ENCODE measurements around the gene TNFAIP1.

TNFAIP1 gene

GRCh38 chr17:28327709-28328108 is 7.9 kb upstream of the TNFAIP1 start:
- Histone ChIP-seq H3K36me3 (ENCODE audit: insufficient read depth, low read length) (peaks cover 42% of the 10 kb centered on the region; the same call in 1 of the 2 replicates), H4K20me1 (ENCODE audit: insufficient read depth, low read length, poor library complexity, severe bottlenecking) (peaks cover 28% of the 10 kb centered on the region), H2AFZ (ENCODE audit: low read length) (no peak overlapping the region), H3K4me3 (ENCODE audit: low read length, poor library complexity, severe bottlenecking) (no peak overlapping the region), H3K9ac (ENCODE audit: low read depth, low read length, poor library complexity, severe bottlenecking) (no peak overlapping the region), H3K27me3 (ENCODE audit: insufficient read depth, low read length, poor library complexity, severe bottlenecking) (no peaks in the 10 kb centered on the region), H3K79me2 (ENCODE audit: insufficient read depth, low read length) (peaks cover 40% of the 10 kb centered on the region), H3K9me3 (ENCODE audit: insufficient read depth, low read depth, low read length) (no peaks in the 10 kb centered on the region), H3K4me1 (ENCODE audit: insufficient read depth, low read length, poor library complexity, severe bottlenecking) (peaks cover 16% of the 10 kb centered on the region), H3F3A (ENCODE audit: low read depth) (no peaks in the 10 kb centered on the region; the same call in 1 of the 2 replicates), H3K9me2 (replicated peaks; ENCODE audit: low read depth, low read length) (no peaks in the 10 kb centered on the region), H3K4me2 (ENCODE audit: low read depth, low read length, poor library complexity, severe bottlenecking) (no peak overlapping the region)
- TF ChIP-seq CTCF (conservative IDR thresholded peaks at IDR 0.05; ENCODE audit: low read length) (no peak), EZH2phosphoT487 (IDR thresholded peaks at IDR 0.05; ENCODE audit: borderline replicate concordance) (no peak)

- Histone ChIP-seq H3K27me3 (ENCODE audit: insufficient read depth, low read length, poor library complexity, severe bottlenecking) (no peaks in the 10 kb centered on the region), H3K4me2 (ENCODE audit: low read depth, low read length, poor library complexity, severe bottlenecking) (no peak overlapping the region), H3K9me3 (ENCODE audit: insufficient read depth, low read depth, low read length) (no peaks in the 10 kb centered on the region), H3K9ac (ENCODE audit: low read depth, low read length, poor library complexity, severe bottlenecking) (no peak overlapping the region), H3K36me3 (ENCODE audit: insufficient read depth, low read length) (peaks cover 42% of the 10 kb centered on the region; the same call in 1 of the 2 replicates), H3K4me1 (ENCODE audit: insufficient read depth, low read length, poor library complexity, severe bottlenecking) (peaks cover 12% of the 10 kb centered on the region), H3F3A (ENCODE audit: low read depth) (no peaks in the 10 kb centered on the region; the same call in 1 of the 2 replicates), H4K20me1 (ENCODE audit: insufficient read depth, low read length, poor library complexity, severe bottlenecking) (peaks cover 23% of the 10 kb centered on the region), H2AFZ (ENCODE audit: low read length) (no peak overlapping the region), H3K79me2 (ENCODE audit: insufficient read depth, low read length) (peaks cover 33% of the 10 kb centered on the region), H3K9me2 (replicated peaks; ENCODE audit: low read depth, low read length) (no peaks in the 10 kb centered on the region), H3K4me3 (ENCODE audit: low read length, poor library complexity, severe bottlenecking) (no peak overlapping the region)
- TF ChIP-seq EZH2phosphoT487 (IDR thresholded peaks at IDR 0.05; ENCODE audit: borderline replicate concordance) (no peak), CTCF (conservative IDR thresholded peaks at IDR 0.05; ENCODE audit: low read length) (no peak)
Measured at GRCh38 chr17:28328325-28328724, 7.2 kb upstream of the TNFAIP1 start.

GRCh38 chr17:28330671-28331070 is 4.9 kb upstream of the TNFAIP1 start:
- Histone ChIP-seq H3K79me2 (ENCODE audit: insufficient read depth, low read length) (peaks cover 26% of the 10 kb centered on the region; the same call in 1 of the 2 replicates), H3K4me1 (ENCODE audit: insufficient read depth, low read length, poor library complexity, severe bottlenecking) (peaks cover 10% of the 10 kb centered on the region), H4K20me1 (ENCODE audit: insufficient read depth, low read length, poor library complexity, severe bottlenecking) (peaks cover under 1% of the 10 kb centered on the region), H3K9ac (ENCODE audit: low read depth, low read length, poor library complexity, severe bottlenecking) (no peak overlapping the region), H3K9me2 (replicated peaks; ENCODE audit: low read depth, low read length) (no peaks in the 10 kb centered on the region), H2AFZ (ENCODE audit: low read length) (no peak overlapping the region), H3K4me2 (ENCODE audit: low read depth, low read length, poor library complexity, severe bottlenecking) (no peak overlapping the region), H3K36me3 (ENCODE audit: insufficient read depth, low read length) (peaks cover 39% of the 10 kb centered on the region; the same call in 1 of the 2 replicates), H3K9me3 (ENCODE audit: insufficient read depth, low read depth, low read length) (no peaks in the 10 kb centered on the region), H3K27me3 (ENCODE audit: insufficient read depth, low read length, poor library complexity, severe bottlenecking) (no peaks in the 10 kb centered on the region), H3F3A (ENCODE audit: low read depth) (no peaks in the 10 kb centered on the region; the same call in 1 of the 2 replicates), H3K4me3 (ENCODE audit: low read length, poor library complexity, severe bottlenecking) (no peak overlapping the region)
- no peak for TF ChIP-seq CTCF (conservative IDR thresholded peaks at IDR 0.05; ENCODE audit: low read length)
- no peak for TF ChIP-seq EZH2phosphoT487 (IDR thresholded peaks at IDR 0.05; ENCODE audit: borderline replicate concordance)
